HepG2 (cell line): Measurements from ENCODE around the gene USP32. TPM values are rescaled to one million over a fixed set of nuclear protein-coding genes. Genes with fewer than 3 reads are reported as not detected.

Experiments
- ATAC-seq: fragments of 200-7000 bp; cut with Tn5 transposase; 3 replicates; pipeline ENCODE4 v1.9.1; 2020; ENCODE audit warnings: mild to moderate bottlenecking, moderate library complexity
- BruUV-seq: library from RNA; stranded (reverse); fragments of 400-500 nt; replicated peaks from 2 replicates; lab custom pipeline; 2021; lab: Mats Ljungman, UMichigan
- CTCF ChIA-PET: fragments of 300-600 bp; formaldehyde crosslinking; extraction: SDS; loops from one replicate; lab custom pipeline; 2021; ENCODE audit warnings: low total read pairs, inconsistent platforms, low intra/inter-chr PET ratio; lab: Yijun Ruan, JAX
- POLR2A ChIA-PET: fragments of 350-600 bp; sonication (Branson Sonifier 250); formaldehyde crosslinking; loops from one replicate; lab custom pipeline; 2020; ENCODE audit warnings: antibody characterized with exemption, inconsistent platforms; lab: Yijun Ruan, JAX
- DNase-seq: peaks from one replicate; pipeline ENCODE4 v3.0.0-alpha.2; 2015; ENCODE audit warnings: low spot score
- FAIRE-seq: peaks from 3 replicates; lab custom pipeline; 2011; peaks lifted over from hg19 to GRCh38; lab: Jason Lieb, UNC
- H2AFZ ChIP-seq: one replicate; pipeline ENCODE4 v1.6.1; 2011; ENCODE audit warnings: low read length, inconsistent platforms
- H3K27ac ChIP-seq: fragments of 300-600 bp; 3 replicates; pipeline ENCODE4 v1.8.0; 2011; ENCODE audit warnings: mixed run types, mild to moderate bottlenecking, mixed read lengths, low read length, inconsistent platforms; ENCODE audit not compliant: insufficient read depth; ENCODE audit errors: extremely low read length
- H3K27me3 ChIP-seq, 2 experiments: fragments of 200-600 bp in 1 of 2; 2 replicates in 1 of 2; 3 replicates in 1 of 2; pipeline versions ENCODE4 v1.6.0 to v1.8.0; 2011; ENCODE audit warnings: low read length in 2 of 2, mild to moderate bottlenecking in 2 of 2, moderate library complexity in 2 of 2, inconsistent platforms in 1 of 2; ENCODE audit not compliant: insufficient read depth in 2 of 2, control insufficient read depth in 1 of 2
- H3K36me3 ChIP-seq, 2 experiments: fragments of 200-600 bp in 1 of 2; replicated peaks in 1 of 2; 2 replicates in 1 of 2; 3 replicates in 1 of 2; pipeline versions ENCODE4 v1.5.1 to v1.8.0; 2011; ENCODE audit warnings: low read length in 2 of 2, inconsistent platforms in 1 of 2; ENCODE audit not compliant: insufficient read depth in 2 of 2, control insufficient read depth in 1 of 2
- H3K4me1 ChIP-seq: 2 replicates; pipeline ENCODE4 v1.5.1; 2012; ENCODE audit warnings: low read length, inconsistent platforms; ENCODE audit not compliant: insufficient read depth
- H3K4me2 ChIP-seq: 2 replicates; pipeline ENCODE4 v1.6.0; 2011; ENCODE audit warnings: low read depth, low read length, inconsistent platforms
- H3K4me3 ChIP-seq, 3 experiments: fragments of 200-600 bp in 1 of 3; sonication (generic), shearing (Covaris generic) in 1 of 3; replicated peaks in 1 of 3; 2 replicates each; pipeline ENCODE4 v1.5.1; 2011 to 2016; ENCODE audit warnings: low read length in 3 of 3, inconsistent platforms in 2 of 3, low read depth in 2 of 3, mild to moderate bottlenecking in 2 of 3, control low read depth in 1 of 3, mixed read lengths in 1 of 3; ENCODE audit not compliant: insufficient read depth in 1 of 3
- H3K79me2 ChIP-seq: one replicate; pipeline ENCODE4 v1.6.1; 2011; ENCODE audit warnings: low read length, inconsistent platforms; ENCODE audit not compliant: insufficient read depth
- H3K9ac ChIP-seq: 2 replicates; pipeline ENCODE4 v1.6.0; 2011; ENCODE audit warnings: mild to moderate bottlenecking, low read depth, low read length, inconsistent platforms; ENCODE audit not compliant: insufficient read depth
- H3K9me3 ChIP-seq: 2 replicates; pipeline ENCODE4 v1.5.1; 2012; ENCODE audit warnings: mild to moderate bottlenecking, low read length
- H4K20me1 ChIP-seq: 2 replicates; pipeline ENCODE4 v1.6.0; 2011; ENCODE audit warnings: inconsistent platforms, mild to moderate bottlenecking, low read length, moderate library complexity; ENCODE audit not compliant: insufficient read depth
- BRD4 ChIP-seq: sonication (generic); formaldehyde crosslinking; IDR thresholded peaks from 2 replicates; pipeline ENCODE4 v1.4.0; 2020; ENCODE audit warnings: missing genetic modification reagents
- CBFB ChIP-seq: sonication (generic); formaldehyde crosslinking; IDR thresholded peaks from 2 replicates; pipeline ENCODE4 v1.4.0; 2020; ENCODE audit warnings: missing genetic modification reagents
- FOXK2 ChIP-seq: fragments of 450-650 bp; IDR thresholded peaks from 2 replicates; pipeline ENCODE4 v1.6.1; 2016
- FOXO1 ChIP-seq: sonication (generic); formaldehyde crosslinking; IDR thresholded peaks from 2 replicates; pipeline ENCODE4 v1.4.0; 2020; ENCODE audit warnings: missing genetic modification reagents
- GATAD2A ChIP-seq: IDR thresholded peaks from 2 replicates; pipeline ENCODE4 v1.6.1; 2016
- NFATC3 ChIP-seq: sonication (generic); formaldehyde crosslinking; IDR thresholded peaks from 2 replicates; pipeline ENCODE4 v1.5.1; 2020; ENCODE audit warnings: mild to moderate bottlenecking, missing genetic modification reagents
- PAXIP1 ChIP-seq: sonication (generic); formaldehyde crosslinking; conservative IDR thresholded peaks from 2 replicates; pipeline ENCODE4 v1.4.0; 2020; ENCODE audit warnings: mild to moderate bottlenecking, missing genetic modification reagents, moderate library complexity
- PCBP1 ChIP-seq: fragments of 200-400 bp; formaldehyde crosslinking; IDR thresholded peaks from 2 replicates; pipeline ENCODE4 v1.6.1; 2017; ENCODE audit warnings: mild to moderate bottlenecking, low read depth, low read length, borderline replicate concordance
- SNAI1 ChIP-seq: sonication (generic); formaldehyde crosslinking; IDR thresholded peaks from 2 replicates; pipeline ENCODE4 v1.5.0; 2020; ENCODE audit warnings: mild to moderate bottlenecking, missing genetic modification reagents, borderline replicate concordance
- SRF ChIP-seq: IDR thresholded peaks from 2 replicates; pipeline ENCODE4 v1.6.1; 2011; ENCODE audit warnings: mild to moderate bottlenecking, low read depth, low read length, moderate library complexity
- TBP ChIP-seq: sonication (generic); formaldehyde crosslinking; IDR thresholded peaks from 2 replicates; pipeline ENCODE4 v1.5.0; 2020; ENCODE audit warnings: missing genetic modification reagents
- ZFYVE20 ChIP-seq: sonication (generic); formaldehyde crosslinking; IDR thresholded peaks from 2 replicates; pipeline ENCODE4 v1.8.0; 2023; ENCODE audit warnings: low read depth, mild to moderate bottlenecking, moderate library complexity, missing genetic modification reagents, borderline replicate concordance
- ZKSCAN8 ChIP-seq: IDR thresholded peaks from 2 replicates; pipeline ENCODE4 v1.6.1; 2016; ENCODE audit warnings: borderline replicate concordance, missing genetic modification reagents, missing compliant biosample characterization
- ZNF18 ChIP-seq: sonication (generic); formaldehyde crosslinking; IDR thresholded peaks from 2 replicates; pipeline ENCODE4 v1.8.0; 2022; ENCODE audit warnings: mild to moderate bottlenecking, missing genetic modification reagents; ENCODE audit not compliant: insufficient replicate concordance
- ZNF550 ChIP-seq: sonication (generic); formaldehyde crosslinking; IDR thresholded peaks from 2 replicates; pipeline ENCODE4 v1.4.0; 2020; ENCODE audit warnings: mild to moderate bottlenecking, missing genetic modification reagents, borderline replicate concordance
- WGBS: methylation state at CpG from one replicate; pipeline ENCODE4 v1.1.6; 2017; ENCODE audit warnings: low lambda C conversion rate; 5-methylcytosine and 5-hydroxymethylcytosine counted together
- in situ Hi-C: cut with HindIII; loops from 2 replicates; pipeline ENCODE4 v1.10.0; 2017; ENCODE audit warnings: low pct_unique_long_range_greater_than_20kb; ENCODE audit not compliant: extremely low pct_ligation_motif_present
- intact Hi-C: fragments of 100-400 bp; cut with micrococcal nuclease; formaldehyde crosslinking; loops from one replicate; pipeline ENCODE4 v1.10.0; 2022; ENCODE audit not compliant: unreplicated experiment
- polyA plus RNA-seq, 8 experiments: library from polyadenylated mRNA; depleted of rRNA in 3 of 8; stranded (reverse) in 7 of 8; unstranded in 1 of 8; fragments of >200 nt; fragmentation: Illumina TruSeq in 4 of 8; extraction: Trizol in 4 of 8; gene quantifications; 2 replicates each; pipeline versions ENCODE4 v1.2.1 to v1.2.3, GENCODE V29; 2011 to 2016; ENCODE audit warnings: low read depth in 4 of 8, missing spikeins in 1 of 8, mixed read lengths in 1 of 8; ENCODE audit not compliant: insufficient read depth in 1 of 8
- total RNA-seq, 5 experiments: library from RNA; depleted of rRNA; stranded (reverse); fragments of >200 nt; fragmentation: Illumina TruSeq; extraction: Trizol; gene quantifications; 2 replicates each; pipeline ENCODE4 v1.2.3, GENCODE V29; 2016; ENCODE audit warnings: low read depth in 1 of 5
- TF ChIP-seq, protein P1 (sequence below): sonication (generic); formaldehyde crosslinking; IDR thresholded peaks from 2 replicates; pipeline ENCODE4 v1.8.0; 2022; ENCODE audit warnings: mild to moderate bottlenecking, missing genetic modification reagents, borderline replicate concordance

USP32 gene
- total and polyA plus RNA-seq, 2 of the 13 experiments (the other 11 are each of a cell fraction or from before 2014, with no cell fraction given): 24.9 to 39.9 TPM

DNA sequence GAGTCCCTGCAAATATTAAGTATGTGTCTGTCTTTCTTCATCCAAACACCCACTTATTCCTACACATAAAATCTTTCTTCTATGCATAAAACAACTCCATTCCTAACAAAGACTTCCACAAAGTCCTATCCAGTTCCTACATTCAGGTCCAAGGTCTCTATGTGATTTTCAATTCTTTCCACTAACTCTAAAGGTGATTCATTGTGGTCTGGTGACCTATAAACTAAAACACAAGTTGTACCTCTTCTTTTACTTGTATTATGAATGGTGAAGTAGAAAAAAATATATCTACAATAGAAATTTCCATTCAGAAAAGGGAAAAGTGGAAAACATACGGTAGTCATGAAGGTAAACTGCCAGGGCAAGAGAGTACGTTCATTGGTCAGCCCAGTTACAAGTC is 56.6 kb downstream of the USP32 start:
- Histone ChIP-seq H3K9me3 (no peaks in the 10 kb centered on the region), H3K27ac (no peak overlapping the region), H3K4me1 (peaks cover 8% of the 10 kb centered on the region; the same call in 1 of the 2 replicates), H3K9ac (no peak overlapping the region), H3K36me3 (peaks cover 3 to 13% of the 10 kb centered on the region in 2 experiments; a peak in 4 of 5 replicates), H3K4me2 (no peak overlapping the region), H3K4me3 (no peak overlapping the region), H3K27me3 (no peaks in the 10 kb centered on the region), H4K20me1 (no peaks in the 10 kb centered on the region), H3K79me2 (peaks cover 3% of the 10 kb centered on the region), H2AFZ (no peak overlapping the region)
- FAIRE-seq (no peak), ATAC-seq (no peak), DNase-seq (no peak)
- POLR2A ChIA-PET: no interaction called here
- no peak for TF ChIP-seq PCBP1
- no peak for TF ChIP-seq NFATC3 (CRISPR knock-in tag)
- TF ChIP-seq FOXO1 (CRISPR knock-in tag): no peak
- no peak for TF ChIP-seq ZNF550
- TF ChIP-seq TBP (CRISPR knock-in tag): no peak
- no peak for TF ChIP-seq SRF
- no peak for TF ChIP-seq CBFB (CRISPR knock-in tag)
- no peak for TF ChIP-seq GATAD2A
- no peak for TF ChIP-seq ZNF18 (CRISPR knock-in tag)
- TF ChIP-seq, protein P1, sequence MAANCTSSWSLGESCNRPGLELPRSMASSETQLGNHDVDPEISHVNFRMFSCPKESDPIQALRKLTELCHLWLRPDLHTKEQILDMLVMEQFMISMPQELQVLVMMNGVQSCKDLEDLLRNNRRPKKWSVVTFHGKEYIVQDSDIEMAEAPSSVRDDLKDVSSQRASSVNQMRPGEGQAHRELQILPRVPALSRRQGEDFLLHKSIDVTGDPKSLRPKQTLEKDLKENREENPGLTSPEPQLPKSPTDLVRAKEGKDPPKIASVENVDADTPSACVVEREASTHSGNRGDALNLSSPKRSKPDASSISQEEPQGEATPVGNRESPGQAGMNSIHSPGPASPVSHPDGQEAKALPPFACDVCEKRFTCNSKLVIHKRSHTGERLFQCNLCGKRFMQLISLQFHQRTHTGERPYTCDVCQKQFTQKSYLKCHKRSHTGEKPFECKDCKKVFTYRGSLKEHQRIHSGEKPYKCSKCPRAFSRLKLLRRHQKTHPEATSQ: no peak
- TF ChIP-seq BRD4 (CRISPR knock-in tag): no peak
- TF ChIP-seq PAXIP1 (CRISPR knock-in tag): no peak
- no peak for TF ChIP-seq ZFYVE20 (CRISPR knock-in tag)
- TF ChIP-seq ZKSCAN8 (CRISPR knock-in tag): no peak
- no peak for TF ChIP-seq SNAI1 (CRISPR knock-in tag)
- TF ChIP-seq FOXK2: no peak
- 90% methylated on average over 2 of the region's 2 CpGs for WGBS
- CTCF ChIA-PET: no interaction called here
- no TSS peak for BruUV-seq
- in situ Hi-C loops (no loop called here), intact Hi-C loops (no loop called here)
